ENCODE measurements around the gene EXOC6.

Gene EXOC6

GRCh38 chr10:92834986-92835385 is 13.3 kb upstream of the EXOC6 start:
- Mint-ChIP-seq H3K4me3 (no peak overlapping the region), H3K36me3 (ENCODE audit: low read depth) (no peaks in the 10 kb centered on the region), H3K27ac (no peak overlapping the region), H3K9me3 (no peaks in the 10 kb centered on the region), H3K27me3 (ENCODE audit: low read depth, poor library complexity) (peaks cover 12% of the 10 kb centered on the region), H3K4me1 (peaks cover 12% of the 10 kb centered on the region)
- TF ChIP-seq CTCF (IDR thresholded peaks at IDR 0.05): no peak
- DNase-seq: no peak

DNA sequence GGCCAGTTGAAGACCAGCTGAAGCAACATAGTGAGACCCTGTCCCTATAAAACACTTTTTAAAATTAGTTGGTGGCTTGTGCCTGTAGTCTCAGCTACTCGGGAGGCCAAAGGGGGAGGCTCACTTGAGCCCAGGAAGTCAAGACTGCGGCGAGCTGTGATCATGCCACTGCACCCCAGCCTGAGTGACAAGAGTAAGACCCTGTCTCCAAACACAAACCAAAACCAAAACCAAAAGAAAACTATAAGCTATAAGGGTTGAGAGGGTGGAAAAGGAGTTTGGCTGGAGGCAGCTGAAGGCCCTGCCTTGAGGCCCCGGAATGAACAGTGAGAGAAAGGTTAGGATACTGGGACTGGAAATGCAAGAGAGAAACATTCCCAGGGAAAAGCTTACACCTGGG is 10.9 kb upstream of the EXOC6 start:
- DNase-seq: no peak
- Mint-ChIP-seq H3K4me3 (no peak overlapping the region), H3K4me1 (no peaks in the 10 kb centered on the region), H3K36me3 (ENCODE audit: low read depth) (no peaks in the 10 kb centered on the region), H3K27me3 (ENCODE audit: low read depth, poor library complexity) (peaks cover 12% of the 10 kb centered on the region), H3K9me3 (no peaks in the 10 kb centered on the region), H3K27ac (no peak overlapping the region)
- TF ChIP-seq CTCF (IDR thresholded peaks at IDR 0.05): no peak

GRCh38 chr10:92839191-92840085 is 8.9 kb upstream of the EXOC6 start:
- DNase-seq: peak; percentile 53
- H3K27ac Mint-ChIP-seq: no peak overlapping the region
- H3K27me3 Mint-ChIP-seq (ENCODE audit: low read depth, poor library complexity): peaks cover 19% of the 10 kb centered on the region

GRCh38 chr10:92844746-92845145 is 3.6 kb upstream of the EXOC6 start:
- peaks cover 28% of the 10 kb centered on the region for H3K4me1 Mint-ChIP-seq
- no peak for DNase-seq
- H3K9me3 Mint-ChIP-seq: peaks cover 16% of the 10 kb centered on the region
- no peak for TF ChIP-seq CTCF (IDR thresholded peaks at IDR 0.05)
- no peak overlapping the region for H3K27ac Mint-ChIP-seq
- no peak overlapping the region for H3K4me3 Mint-ChIP-seq
- peaks cover 23% of the 10 kb centered on the region for H3K27me3 Mint-ChIP-seq (ENCODE audit: low read depth, poor library complexity)
- H3K36me3 Mint-ChIP-seq (ENCODE audit: low read depth): no peaks in the 10 kb centered on the region

More at GRCh38 chr10:92839191-92840085, 8.9 kb upstream of the EXOC6 start:
- H3K4me3 Mint-ChIP-seq: no peak overlapping the region
- no peaks in the 10 kb centered on the region for H3K9me3 Mint-ChIP-seq
- peaks cover 7% of the 10 kb centered on the region for H3K4me1 Mint-ChIP-seq
- TF ChIP-seq CTCF (IDR thresholded peaks at IDR 0.05): peak; percentile 44
- H3K36me3 Mint-ChIP-seq (ENCODE audit: low read depth): no peaks in the 10 kb centered on the region

- no peak overlapping the region for H3K4me3 Mint-ChIP-seq
- no peak for DNase-seq
- H3K27ac Mint-ChIP-seq: no peak overlapping the region
- peaks cover 2% of the 10 kb centered on the region for H3K36me3 Mint-ChIP-seq (ENCODE audit: low read depth)
- H3K9me3 Mint-ChIP-seq: peaks cover 16% of the 10 kb centered on the region
- H3K4me1 Mint-ChIP-seq: peaks cover 30% of the 10 kb centered on the region
- peaks cover 31% of the 10 kb centered on the region for H3K27me3 Mint-ChIP-seq (ENCODE audit: low read depth, poor library complexity)
- TF ChIP-seq CTCF (IDR thresholded peaks at IDR 0.05): no peak
Observed at GRCh38 chr10:92845921-92846320, 2.4 kb upstream of the EXOC6 start.

DNA sequence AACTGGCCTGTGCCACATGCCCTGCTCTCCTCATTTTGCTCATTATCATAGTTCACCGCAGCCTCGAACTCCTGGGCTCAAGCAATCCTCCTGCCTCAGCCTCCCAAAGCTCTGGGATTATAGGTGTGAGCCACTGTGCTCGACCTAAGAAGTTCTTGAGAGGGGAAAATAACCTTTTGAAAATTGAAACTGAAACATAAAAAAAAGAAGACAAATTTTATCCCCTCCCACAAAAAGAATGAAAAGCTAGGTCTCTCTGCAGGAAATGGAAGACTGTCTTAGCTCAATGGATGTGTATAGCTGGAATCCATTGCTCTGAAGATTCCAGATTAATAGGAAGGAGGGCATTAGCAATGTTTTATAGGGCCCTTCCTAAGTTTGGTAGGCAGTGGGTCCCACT is 2.0 kb upstream of the EXOC6 start:
- H3K27ac Mint-ChIP-seq: no peak overlapping the region
- peaks cover 6% of the 10 kb centered on the region for H3K36me3 Mint-ChIP-seq (ENCODE audit: low read depth)
- H3K4me1 Mint-ChIP-seq: peaks cover 30% of the 10 kb centered on the region
- H3K27me3 Mint-ChIP-seq (ENCODE audit: low read depth, poor library complexity): peaks cover 31% of the 10 kb centered on the region
- H3K4me3 Mint-ChIP-seq: peak overlapping the region; percentile 55
- peaks cover 16% of the 10 kb centered on the region for H3K9me3 Mint-ChIP-seq
- no peak for DNase-seq
- no peak for TF ChIP-seq CTCF (IDR thresholded peaks at IDR 0.05)
